GM19467 (cell line): ENCODE results near the gene SUN2.

ENCODE experiments used
- ATAC-seq: cut with Tn5 transposase; IDR thresholded peaks from one replicate; pipeline ENCODE4 v1.9.1; 2021; ENCODE audit warnings: mild to moderate bottlenecking, moderate library complexity; ENCODE audit not compliant: unreplicated experiment

The SUN2 gene

DNA sequence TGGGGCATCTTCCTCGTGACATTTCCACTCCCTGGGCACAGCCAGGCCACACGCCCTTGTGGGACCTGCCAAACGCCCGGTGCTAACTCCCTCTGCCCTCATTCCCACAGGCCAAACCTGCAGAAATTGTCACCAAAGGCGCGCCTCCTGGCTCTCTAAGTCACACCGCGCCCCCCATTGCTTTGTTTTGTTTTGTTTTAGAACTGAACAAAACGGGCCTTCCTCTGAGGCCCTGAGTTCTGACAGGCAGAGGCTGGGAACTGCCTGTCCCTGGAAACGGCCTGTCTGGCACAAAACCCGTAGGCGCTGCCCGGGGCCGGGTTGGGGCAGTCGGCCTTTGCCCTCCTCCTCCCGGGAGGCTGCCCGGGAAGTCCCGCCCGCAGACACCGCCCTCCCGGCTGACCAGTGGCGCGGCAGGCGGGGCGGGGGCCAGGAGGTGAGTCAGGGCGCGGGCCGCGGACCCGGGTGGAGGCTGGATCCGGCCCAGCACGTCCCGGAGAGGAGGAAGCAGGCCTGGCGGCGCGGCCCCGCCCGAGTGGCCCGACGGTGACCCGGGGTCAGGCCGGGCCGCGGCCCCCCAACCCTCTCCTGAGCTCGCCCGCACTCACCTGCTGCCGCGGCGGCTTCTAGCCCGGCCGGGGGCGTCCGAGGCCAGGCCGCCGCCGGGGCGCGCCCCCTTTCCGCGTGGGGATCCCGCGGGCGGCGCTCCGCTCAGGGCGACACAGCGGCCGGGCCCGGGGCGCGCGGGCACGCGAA lies 465 bp downstream of the SUN2 start:
- peak; percentile 33 for ATAC-seq

DNA sequence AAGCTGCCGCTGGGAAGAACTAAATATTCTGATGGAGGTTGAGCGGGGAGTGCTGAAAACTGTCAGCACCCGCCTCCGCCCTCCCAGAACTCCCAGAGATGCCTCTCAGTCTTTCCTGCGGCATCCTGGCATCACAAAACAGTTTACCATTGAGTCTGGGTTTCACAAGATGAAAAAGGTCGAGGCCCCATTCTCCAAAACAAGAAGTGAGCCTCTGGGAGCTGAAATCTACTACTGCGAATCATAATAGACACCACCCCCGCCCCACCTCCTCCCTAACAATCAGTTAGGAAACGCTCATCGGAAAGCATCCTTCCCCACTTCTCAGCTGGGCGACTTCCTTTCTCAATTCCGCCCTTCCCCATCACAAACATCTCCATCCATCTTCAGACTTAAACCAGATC lies 1.0 kb downstream of the SUN2 start:
- no peak for ATAC-seq

DNA sequence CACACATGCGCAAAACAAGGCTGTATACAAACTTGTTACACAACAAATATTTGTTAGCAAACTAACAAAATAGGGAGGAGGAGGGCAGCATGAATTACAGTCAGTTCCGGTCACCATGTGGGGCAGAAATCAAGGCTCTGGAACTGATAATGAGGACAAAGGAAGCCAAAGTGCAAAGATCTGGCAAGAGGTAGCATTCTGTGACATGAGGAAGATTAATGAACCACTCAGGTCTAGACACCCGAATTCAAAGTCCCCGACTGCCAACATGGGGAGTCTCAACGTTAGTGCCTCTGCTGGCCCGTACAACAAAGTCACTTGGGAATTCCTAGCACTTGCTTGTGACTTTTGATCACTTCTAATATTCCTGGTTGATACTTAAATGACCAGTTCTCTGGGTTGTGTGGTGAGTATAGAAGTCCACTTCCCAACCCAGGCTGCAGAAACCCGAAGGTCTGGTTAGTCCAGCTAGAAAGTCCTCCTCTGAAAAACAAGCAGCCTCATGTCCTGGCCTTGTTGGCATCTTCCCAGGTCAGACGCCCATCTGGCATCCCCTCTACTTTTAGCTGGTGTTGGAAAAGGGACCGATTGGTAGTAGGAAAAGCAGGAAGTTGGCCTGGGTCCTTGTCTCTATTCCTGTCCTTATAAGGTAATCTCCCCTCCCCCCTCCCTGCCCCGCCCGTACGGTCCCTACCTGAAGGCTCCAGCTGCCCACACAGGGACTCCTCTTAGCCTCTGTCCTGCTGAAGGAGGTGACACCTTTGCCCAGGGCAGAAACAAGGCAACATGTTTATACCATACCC lies 1.6 kb downstream of the SUN2 start:
- ATAC-seq, result no peak

- no peak for ATAC-seq
Observed at GRCh38 chr22:38751422-38752346, 4.1 kb downstream of the SUN2 start.

GRCh38 chr22:38751066-38751421 lies 4.8 kb downstream of the SUN2 start:
- ATAC-seq, result no peak

DNA sequence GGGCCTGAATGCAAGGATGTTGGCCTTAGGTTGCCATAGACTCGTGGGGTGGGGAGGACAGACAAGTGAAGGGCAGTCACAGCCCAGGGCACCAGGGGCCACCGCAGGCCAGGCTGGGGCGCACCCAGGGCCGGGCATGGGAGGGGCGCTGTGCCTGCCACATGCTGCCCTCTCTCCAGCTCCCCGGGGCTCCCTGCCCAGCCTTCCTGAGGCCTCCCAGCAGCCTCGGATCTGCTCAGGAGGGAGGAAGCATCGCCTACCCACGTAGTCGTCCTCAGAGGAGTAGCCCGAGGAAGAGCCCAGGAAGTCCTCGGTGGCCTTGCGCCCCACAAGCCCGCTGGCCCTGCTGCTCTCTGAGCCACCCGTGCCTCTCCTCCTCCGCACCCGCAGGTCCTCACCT lies 5.2 kb downstream of the SUN2 start:
- ATAC-seq, result no peak

GRCh38 chr22:38750104-38750503 lies 5.7 kb downstream of the SUN2 start:
- ATAC-seq, result no peak

GRCh38 chr22:38748487-38749136 lies 7.2 kb downstream of the SUN2 start:
- no peak for ATAC-seq

DNA sequence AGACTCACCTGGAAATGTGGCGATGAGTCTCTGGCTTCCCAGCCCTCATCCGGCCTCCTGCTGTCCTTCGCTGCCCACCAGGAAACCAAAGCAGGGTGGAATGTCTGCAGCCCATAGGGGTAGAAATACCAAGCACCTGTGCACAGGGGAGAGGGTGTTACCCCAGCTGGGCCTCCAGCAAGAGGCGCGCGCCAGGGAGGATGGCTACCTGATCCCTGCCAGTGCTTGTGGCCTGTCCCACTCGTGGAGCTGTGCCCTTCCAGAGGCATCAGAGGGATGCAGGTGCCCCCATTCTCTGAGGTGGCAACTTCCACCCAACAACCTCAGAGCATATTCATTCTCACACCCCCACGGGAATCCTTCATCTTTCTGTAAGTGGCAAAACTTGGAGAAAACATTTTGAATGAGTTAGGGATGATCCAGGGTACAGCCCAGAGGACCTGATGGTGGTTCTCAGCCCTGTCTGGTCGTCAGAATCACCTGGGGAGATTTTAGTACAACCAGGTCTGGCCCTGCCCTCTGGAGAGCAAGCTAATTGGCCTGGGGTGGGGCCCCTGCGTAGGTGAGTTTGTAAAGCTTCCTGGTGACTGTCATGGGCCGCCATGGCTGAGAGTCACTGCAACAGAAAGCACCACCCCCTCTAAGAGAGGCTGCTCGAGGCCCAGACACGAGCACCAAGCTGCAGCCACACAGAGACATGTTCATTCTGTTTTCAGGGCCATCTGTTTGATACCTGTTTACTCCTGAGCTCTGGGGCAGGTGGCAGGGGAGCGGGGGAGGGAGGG lies 9.9 kb downstream of the SUN2 start:
- ATAC-seq, result no peak

- no peak for ATAC-seq
Observed at GRCh38 chr22:38744981-38745380, 10.8 kb downstream of the SUN2 start.

DNA sequence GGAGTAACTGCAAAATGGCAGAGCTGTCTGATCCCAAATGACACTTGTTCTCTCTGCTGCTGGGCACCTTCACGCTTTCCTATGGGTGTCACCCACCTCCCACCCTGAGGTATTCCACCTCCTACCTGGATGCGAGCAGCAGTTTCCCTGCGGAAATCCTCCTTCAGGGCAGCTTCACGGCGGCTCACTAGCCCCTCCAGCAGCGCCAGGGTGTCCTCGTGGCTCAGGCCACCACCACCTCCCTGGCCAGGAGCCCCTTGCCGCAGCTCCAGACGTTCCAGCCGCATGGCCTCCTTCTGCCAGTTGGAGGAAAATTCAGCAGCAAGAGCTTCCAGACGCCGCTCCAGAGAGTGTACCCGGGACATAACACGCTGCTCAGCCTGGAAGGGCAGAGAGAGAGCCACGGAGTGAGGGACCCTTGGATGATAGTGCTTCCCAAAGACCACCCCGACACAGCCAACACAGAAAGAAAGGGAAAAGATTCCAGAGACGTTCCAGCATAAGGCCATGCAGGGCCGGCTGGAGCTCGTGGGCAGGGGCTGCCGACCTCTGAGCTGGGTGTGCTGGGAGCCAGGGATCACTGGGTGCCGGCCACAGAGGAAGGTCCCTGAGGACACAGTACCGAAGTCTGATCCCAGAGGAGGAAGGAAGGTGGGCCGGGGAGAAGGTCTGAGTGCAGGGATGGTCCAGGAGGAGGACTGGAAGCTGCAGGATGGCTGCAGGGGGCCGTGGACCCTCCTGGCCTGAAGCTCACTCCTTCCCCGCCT lies 13.4 kb downstream of the SUN2 start:
- ATAC-seq, result no peak

- no peak for ATAC-seq
Observed at GRCh38 chr22:38741576-38741975, 14.2 kb downstream of the SUN2 start.

- no peak for ATAC-seq
Observed at GRCh38 chr22:38741166-38741565, 14.6 kb downstream of the SUN2 start.

DNA sequence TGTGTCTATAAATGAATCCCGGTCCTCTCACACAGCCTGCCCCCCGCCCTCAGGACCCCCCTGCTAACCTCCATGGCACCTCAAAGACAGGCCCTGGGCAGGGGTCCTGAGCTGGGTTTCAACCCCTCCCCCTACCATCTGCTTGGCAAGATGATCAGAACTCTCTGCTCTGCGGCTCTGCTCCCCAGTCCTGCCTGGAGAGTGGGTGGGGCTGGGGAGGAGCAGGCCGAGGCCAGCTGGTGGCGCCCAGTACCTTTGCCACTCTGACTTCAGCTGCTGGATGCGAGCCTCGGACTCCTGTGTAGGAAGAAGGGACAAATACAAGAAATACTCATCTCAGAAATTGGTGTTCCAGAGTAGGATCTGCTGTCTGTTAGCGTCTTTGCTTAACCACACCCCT lies 15.0 kb downstream of the SUN2 start:
- ATAC-seq, result no peak

DNA sequence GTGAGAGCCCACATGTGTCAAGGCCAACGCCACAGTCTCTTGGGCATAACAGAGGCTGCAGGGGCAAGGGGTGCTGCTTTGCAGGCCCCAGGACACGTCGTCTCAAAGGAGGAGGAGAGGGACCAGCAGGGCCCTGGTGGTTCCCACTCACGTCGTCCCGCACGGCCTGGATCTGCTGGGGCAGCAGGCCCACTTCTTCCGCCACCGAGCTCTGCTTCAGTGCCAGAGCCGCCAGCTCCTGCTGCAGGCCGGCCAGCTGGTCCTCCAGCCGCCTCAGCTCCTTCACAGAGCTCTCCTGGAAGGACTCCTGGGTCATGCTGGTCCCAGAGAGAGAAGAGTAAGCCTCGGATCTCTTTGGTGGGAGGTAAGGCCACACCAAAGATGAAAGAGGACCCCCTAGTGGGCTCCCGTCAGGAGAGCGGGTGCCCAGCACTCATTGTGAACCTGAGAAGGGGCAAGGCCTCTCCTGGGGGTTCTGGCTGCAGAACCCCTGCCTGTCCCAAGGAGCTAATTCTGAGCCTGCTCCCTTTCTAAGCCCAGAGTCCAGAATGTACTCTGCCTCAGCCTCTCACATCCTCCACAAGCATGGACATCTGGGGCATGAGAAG lies 15.6 kb downstream of the SUN2 start:
- ATAC-seq, result no peak

- no peak for ATAC-seq
Observed at GRCh38 chr22:38739300-38740055, 16.3 kb downstream of the SUN2 start.

- no peak for ATAC-seq
Observed at GRCh38 chr22:38738475-38739070, 17.2 kb downstream of the SUN2 start.
